HEK293 (cell line): ENCODE data around the gene TCF7L1.

Experiments used
- CTCF ChIA-PET: fragments of 350-600 bp; formaldehyde crosslinking; extraction: SDS; loops from one replicate; lab custom pipeline; 2021; ENCODE audit warnings: antibody characterized with exemption; lab: Yijun Ruan, JAX
- POLR2A ChIA-PET: fragments of 300-600 bp; formaldehyde crosslinking; extraction: SDS; loops from one replicate; lab custom pipeline; 2020; ENCODE audit warnings: antibody characterized with exemption, inconsistent platforms; lab: Yijun Ruan, JAX
- H3K27ac ChIP-seq: fragments of 200-500 bp; sonication (Bioruptor generic); 2 replicates; pipeline ENCODE4 v1.5.1; 2014; ENCODE audit warnings: low read depth, low read length, control low read depth, inconsistent platforms; ENCODE audit errors: extremely low read depth
- H3K36me3 ChIP-seq, 2 experiments: fragments of 200-500 bp in 1 of 2; sonication (Bioruptor generic) in 1 of 2; 1 replicate in 1 of 2; 2 replicates in 1 of 2; pipeline ENCODE4 v1.5.1; 2014 to 2017; ENCODE audit warnings: inconsistent platforms in 2 of 2, low read length in 2 of 2; ENCODE audit not compliant: control insufficient read depth in 2 of 2, insufficient read depth in 1 of 2
- H3K4me1 ChIP-seq: fragments of 200-500 bp; sonication (Bioruptor generic); 2 replicates; pipeline ENCODE4 v1.5.1; 2014; ENCODE audit warnings: mild to moderate bottlenecking, low read length, inconsistent platforms; ENCODE audit not compliant: control insufficient read depth, insufficient read depth
- H3K4me3 ChIP-seq: 2 replicates; pipeline ENCODE4 v1.5.1; 2011; ENCODE audit warnings: low read depth, mild to moderate bottlenecking, control low read depth, low read length, moderate library complexity
- H3K9me3 ChIP-seq: fragments of 200-500 bp; sonication (Bioruptor generic); 2 replicates; pipeline ENCODE4 v1.5.1; 2014; ENCODE audit warnings: low read depth, low read length, inconsistent platforms; ENCODE audit not compliant: control insufficient read depth, insufficient read depth
- EGR2 ChIP-seq: fragments of 450-650 bp; formaldehyde crosslinking; IDR thresholded peaks from 2 replicates; pipeline ENCODE4 v1.5.1; 2016; ENCODE audit warnings: low read depth, missing biosample characterization, missing genetic modification characterization
- MEIS1 ChIP-seq: sonication (generic); formaldehyde crosslinking; IDR thresholded peaks from 2 replicates; pipeline ENCODE4 v1.8.1; 2022; ENCODE audit warnings: missing genetic modification reagents, mild to moderate bottlenecking, borderline replicate concordance
- PRDM1 ChIP-seq: fragments of 450-650 bp; formaldehyde crosslinking; IDR thresholded peaks from 2 replicates; pipeline ENCODE4; 2016; ENCODE audit warnings: missing biosample characterization, missing genetic modification characterization
- SP7 ChIP-seq: fragments of 450-650 bp; formaldehyde crosslinking; IDR thresholded peaks from 2 replicates; pipeline ENCODE4 v1.5.1; 2016; ENCODE audit warnings: missing biosample characterization, missing genetic modification characterization
- ZBTB17 ChIP-seq: fragments of 450-650 bp; formaldehyde crosslinking; IDR thresholded peaks from 2 replicates; pipeline ENCODE4 v1.5.1; 2016; ENCODE audit warnings: missing biosample characterization, missing genetic modification characterization
- ZFP37 ChIP-seq: fragments of 450-650 bp; formaldehyde crosslinking; IDR thresholded peaks from 2 replicates; pipeline ENCODE4 v1.5.1; 2016; ENCODE audit warnings: missing biosample characterization, missing genetic modification characterization
- ZNF169 ChIP-seq: fragments of 450-650 bp; formaldehyde crosslinking; IDR thresholded peaks from 2 replicates; pipeline ENCODE4 v1.5.1; 2016; ENCODE audit warnings: missing biosample characterization, missing genetic modification characterization
- ZNF175 ChIP-seq: fragments of 450-650 bp; formaldehyde crosslinking; IDR thresholded peaks from 2 replicates; pipeline ENCODE4 v1.5.1; 2016; ENCODE audit warnings: missing biosample characterization, missing genetic modification characterization
- ZNF211 ChIP-seq: fragments of 450-650 bp; formaldehyde crosslinking; IDR thresholded peaks from 2 replicates; pipeline ENCODE4 v1.5.1; 2016; ENCODE audit warnings: low read depth, missing biosample characterization, missing genetic modification characterization
- ZNF311 ChIP-seq: fragments of 450-650 bp; formaldehyde crosslinking; IDR thresholded peaks from 2 replicates; pipeline ENCODE4 v1.5.1; 2017; ENCODE audit warnings: missing biosample characterization, missing genetic modification characterization, borderline replicate concordance
- ZNF335 ChIP-seq: fragments of 450-650 bp; formaldehyde crosslinking; conservative IDR thresholded peaks from 2 replicates; pipeline ENCODE4 v1.5.1; 2016; ENCODE audit warnings: missing biosample characterization, missing genetic modification characterization
- ZNF426 ChIP-seq: fragments of 450-650 bp; formaldehyde crosslinking; IDR thresholded peaks from 2 replicates; pipeline ENCODE4 v1.5.1; 2017; ENCODE audit warnings: missing biosample characterization, missing genetic modification characterization, mild to moderate bottlenecking, inconsistent platforms, moderate library complexity
- ZNF433 ChIP-seq: fragments of 450-650 bp; formaldehyde crosslinking; IDR thresholded peaks from 2 replicates; pipeline ENCODE4 v1.5.1; 2016; ENCODE audit warnings: missing biosample characterization, missing genetic modification characterization, low read depth
- ZNF473 ChIP-seq: fragments of 450-650 bp; formaldehyde crosslinking; IDR thresholded peaks from 2 replicates; pipeline ENCODE4 v1.5.1; 2017; ENCODE audit warnings: missing biosample characterization, missing genetic modification characterization
- ZNF501 ChIP-seq: fragments of 450-650 bp; formaldehyde crosslinking; IDR thresholded peaks from 2 replicates; pipeline ENCODE4 v1.5.1; 2016; ENCODE audit warnings: missing biosample characterization, missing genetic modification characterization
- ZNF549 ChIP-seq: fragments of 450-650 bp; IDR thresholded peaks from 2 replicates; pipeline ENCODE4 v1.5.1; 2018; ENCODE audit warnings: missing biosample characterization, missing genetic modification characterization, mild to moderate bottlenecking, inconsistent platforms, moderate library complexity
- ZNF837 ChIP-seq: fragments of 450-650 bp; formaldehyde crosslinking; IDR thresholded peaks from 2 replicates; pipeline ENCODE4 v1.5.1; 2016; ENCODE audit warnings: missing biosample characterization, missing genetic modification characterization
- ZSCAN30 ChIP-seq: fragments of 450-650 bp; IDR thresholded peaks from 2 replicates; pipeline ENCODE4 v1.5.1; 2018; ENCODE audit warnings: missing biosample characterization, mild to moderate bottlenecking, missing genetic modification characterization, moderate library complexity
- TF ChIP-seq, protein P1 (sequence below): fragments of 450-650 bp; formaldehyde crosslinking; IDR thresholded peaks from 2 replicates; pipeline ENCODE4 v1.5.1; 2016; ENCODE audit warnings: missing biosample characterization, missing genetic modification characterization, borderline replicate concordance
- TF ChIP-seq, protein P2 (sequence below): fragments of 450-650 bp; formaldehyde crosslinking; IDR thresholded peaks from 2 replicates; pipeline ENCODE4 v1.5.1; 2016; ENCODE audit warnings: missing biosample characterization, missing genetic modification characterization
- TF ChIP-seq, protein P3 (sequence below): fragments of 450-650 bp; formaldehyde crosslinking; IDR thresholded peaks from 2 replicates; pipeline ENCODE4 v1.5.1; 2017; ENCODE audit warnings: missing biosample characterization, missing genetic modification characterization
- TF ChIP-seq, protein P4 (sequence below): fragments of 450-650 bp; formaldehyde crosslinking; IDR thresholded peaks from 2 replicates; pipeline ENCODE4 v1.5.1; 2016; ENCODE audit warnings: missing biosample characterization, missing genetic modification characterization

The TCF7L1 gene

DNA sequence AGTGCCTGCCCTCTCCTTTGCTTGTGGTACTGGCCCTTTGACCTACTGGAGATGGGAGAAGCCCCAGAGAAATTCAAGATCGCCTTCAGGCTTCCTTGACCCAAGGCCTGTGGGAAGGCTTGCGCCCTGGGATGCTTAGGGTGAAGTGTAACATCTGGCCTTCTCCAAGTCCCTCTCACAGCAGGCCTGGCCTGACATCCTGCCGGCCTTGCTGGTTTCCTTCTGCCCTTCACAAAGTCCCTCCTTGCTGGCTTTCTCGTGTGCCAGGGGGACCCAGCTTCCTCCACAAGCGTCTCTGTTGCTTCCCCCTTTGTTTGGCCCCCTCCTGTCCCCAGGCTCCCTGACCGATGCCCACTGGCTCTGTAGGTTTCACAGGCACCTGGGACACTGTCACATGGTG is 26.4 kb downstream of the TCF7L1 start:
- H3K27ac ChIP-seq: no peak overlapping the region
- peaks cover 14% of the 10 kb centered on the region for H3K4me1 ChIP-seq
- no peak overlapping the region for H3K4me3 ChIP-seq
- H3K9me3 ChIP-seq: no peaks in the 10 kb centered on the region
- no peaks in the 10 kb centered on the region for H3K36me3 ChIP-seq
- POLR2A ChIA-PET: no interaction called here
- CTCF ChIA-PET: no interaction called here
- TF ChIP-seq ZNF175 (tag by site-specific recombination) (no peak), SP7 (tag by site-specific recombination) (no peak), ZNF837 (no peak)
- TF ChIP-seq, all 188 proteins: peak for 0

DNA sequence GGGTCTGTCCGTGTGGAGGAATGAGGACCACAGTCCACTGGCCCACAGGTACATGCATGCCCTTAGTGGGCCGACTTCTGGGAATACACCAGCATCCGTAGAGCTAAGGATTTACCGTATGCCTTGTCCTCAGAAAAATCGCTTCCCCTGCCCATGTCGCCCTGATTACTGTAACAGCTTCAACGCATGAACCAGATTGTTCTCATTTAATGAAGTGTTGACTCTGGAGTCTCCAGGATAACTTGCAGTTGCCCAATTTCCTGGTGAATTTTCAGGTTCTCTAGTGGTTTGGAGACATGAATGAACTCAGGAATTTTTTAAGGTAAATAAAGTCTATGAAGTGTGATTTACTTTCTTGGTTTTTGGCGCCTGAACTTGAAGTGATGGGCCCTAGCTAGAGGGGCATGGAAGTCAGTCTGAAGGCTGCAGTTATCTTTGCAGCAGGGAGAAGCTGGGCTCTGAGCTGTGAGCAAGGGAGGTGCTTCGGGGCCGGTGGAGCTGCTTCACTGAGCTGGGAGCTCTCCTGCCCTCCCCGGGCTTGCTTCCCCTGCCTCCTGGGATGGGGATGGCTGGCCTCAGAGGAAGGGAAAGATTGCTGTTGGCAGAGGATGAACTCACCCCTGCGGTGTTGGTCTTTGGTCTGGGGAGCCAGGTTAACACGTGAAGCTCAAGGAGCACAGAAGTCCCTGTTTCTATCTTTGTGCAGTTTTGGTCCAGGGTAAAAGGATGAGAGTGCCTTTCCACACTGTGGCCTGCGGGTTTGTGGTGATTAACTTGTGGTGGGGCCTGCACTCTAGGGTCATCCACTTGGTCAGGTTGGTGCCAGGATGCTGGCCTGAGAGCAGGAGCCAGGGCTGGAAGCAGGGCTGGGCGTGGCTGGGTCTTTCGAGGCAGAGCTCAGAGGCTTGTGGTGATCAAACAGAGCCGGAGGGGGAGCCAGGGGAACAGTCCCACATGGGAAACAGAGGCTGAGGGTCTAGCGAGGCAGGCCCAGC is 28.1 kb downstream of the TCF7L1 start:
- TF ChIP-seq ZNF211 (no peak), ZNF549 (no peak), ZNF473 (tag by site-specific recombination) (no peak), ZNF335 (tag by site-specific recombination) (no peak)
- ChIA-PET POLR2A (interaction anchor here (1.1 kb wide), 1 partner anchor 193 kb away, joined by 3 read pairs; the partner anchor contains the start of genes ELMOD3 and RETSAT), CTCF (interaction anchor here (0.6 to 2.2 kb wide), 4 partner anchors 41 to 394 kb away, joined by 3 to 11 read pairs (median 5); no protein-coding TSS in a partner anchor)
- Histone ChIP-seq H3K4me3 (no peak overlapping the region), H3K4me1 (peaks cover 11% of the 10 kb centered on the region), H3K27ac (no peak overlapping the region), H3K9me3 (no peaks in the 10 kb centered on the region), H3K36me3 (no peaks in the 10 kb centered on the region)

DNA sequence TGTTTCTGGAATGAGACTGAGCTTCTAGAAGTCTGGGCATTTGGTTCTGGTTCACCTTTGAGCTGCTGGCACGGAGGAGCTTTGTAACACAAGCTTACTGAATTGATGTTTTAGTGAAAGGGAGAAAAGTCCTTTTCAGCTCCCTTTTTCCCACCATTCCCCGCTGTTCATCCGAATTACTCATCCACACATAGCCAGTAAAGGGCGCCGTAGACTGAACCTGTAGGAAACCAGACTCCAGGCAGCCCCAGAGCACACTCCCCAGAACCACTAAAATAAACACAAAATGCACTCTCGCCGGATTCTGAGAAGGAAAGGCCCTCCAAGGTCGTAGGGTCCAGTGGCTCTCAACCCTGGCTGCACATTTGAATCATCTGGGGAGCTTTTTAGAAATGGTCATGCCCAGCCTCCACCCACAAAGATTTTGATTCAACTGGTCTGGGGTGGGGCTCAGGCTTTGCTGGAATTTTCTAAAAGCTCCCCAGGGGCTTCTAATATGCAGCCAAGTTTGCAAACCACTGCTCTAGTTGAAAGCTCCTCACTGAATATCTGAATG is 29.6 kb downstream of the TCF7L1 start:
- POLR2A ChIA-PET: no interaction called here
- CTCF ChIA-PET: interaction anchor here (0.9 to 2.2 kb wide), 3 partner anchors 22 to 138 kb away, joined by 4 to 11 read pairs (median 5); no protein-coding TSS in a partner anchor
- H3K27ac ChIP-seq: no peak overlapping the region
- TF ChIP-seq, protein P1, sequence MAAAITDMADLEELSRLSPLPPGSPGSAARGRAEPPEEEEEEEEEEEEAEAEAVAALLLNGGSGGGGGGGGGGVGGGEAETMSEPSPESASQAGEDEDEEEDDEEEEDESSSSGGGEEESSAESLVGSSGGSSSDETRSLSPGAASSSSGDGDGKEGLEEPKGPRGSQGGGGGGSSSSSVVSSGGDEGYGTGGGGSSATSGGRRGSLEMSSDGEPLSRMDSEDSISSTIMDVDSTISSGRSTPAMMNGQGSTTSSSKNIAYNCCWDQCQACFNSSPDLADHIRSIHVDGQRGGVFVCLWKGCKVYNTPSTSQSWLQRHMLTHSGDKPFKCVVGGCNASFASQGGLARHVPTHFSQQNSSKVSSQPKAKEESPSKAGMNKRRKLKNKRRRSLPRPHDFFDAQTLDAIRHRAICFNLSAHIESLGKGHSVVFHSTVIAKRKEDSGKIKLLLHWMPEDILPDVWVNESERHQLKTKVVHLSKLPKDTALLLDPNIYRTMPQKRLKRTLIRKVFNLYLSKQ (tag by site-specific recombination): no peak
- no peak for TF ChIP-seq MEIS1 (CRISPR knock-in tag)
- TF ChIP-seq ZNF501: no peak
- no peak for TF ChIP-seq ZNF311 (tag by site-specific recombination)
- TF ChIP-seq ZFP37 (tag by site-specific recombination): no peak
- TF ChIP-seq ZBTB17: no peak
- TF ChIP-seq PRDM1 (tag by site-specific recombination): no peak
- no peak for TF ChIP-seq ZNF169 (tag by site-specific recombination)
- no peak for TF ChIP-seq EGR2 (tag by site-specific recombination)
- no peak for TF ChIP-seq ZSCAN30 (tag by site-specific recombination)
- TF ChIP-seq, protein P2, sequence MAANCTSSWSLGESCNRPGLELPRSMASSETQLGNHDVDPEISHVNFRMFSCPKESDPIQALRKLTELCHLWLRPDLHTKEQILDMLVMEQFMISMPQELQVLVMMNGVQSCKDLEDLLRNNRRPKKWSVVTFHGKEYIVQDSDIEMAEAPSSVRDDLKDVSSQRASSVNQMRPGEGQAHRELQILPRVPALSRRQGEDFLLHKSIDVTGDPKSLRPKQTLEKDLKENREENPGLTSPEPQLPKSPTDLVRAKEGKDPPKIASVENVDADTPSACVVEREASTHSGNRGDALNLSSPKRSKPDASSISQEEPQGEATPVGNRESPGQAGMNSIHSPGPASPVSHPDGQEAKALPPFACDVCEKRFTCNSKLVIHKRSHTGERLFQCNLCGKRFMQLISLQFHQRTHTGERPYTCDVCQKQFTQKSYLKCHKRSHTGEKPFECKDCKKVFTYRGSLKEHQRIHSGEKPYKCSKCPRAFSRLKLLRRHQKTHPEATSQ: no peak
- TF ChIP-seq, protein P3, sequence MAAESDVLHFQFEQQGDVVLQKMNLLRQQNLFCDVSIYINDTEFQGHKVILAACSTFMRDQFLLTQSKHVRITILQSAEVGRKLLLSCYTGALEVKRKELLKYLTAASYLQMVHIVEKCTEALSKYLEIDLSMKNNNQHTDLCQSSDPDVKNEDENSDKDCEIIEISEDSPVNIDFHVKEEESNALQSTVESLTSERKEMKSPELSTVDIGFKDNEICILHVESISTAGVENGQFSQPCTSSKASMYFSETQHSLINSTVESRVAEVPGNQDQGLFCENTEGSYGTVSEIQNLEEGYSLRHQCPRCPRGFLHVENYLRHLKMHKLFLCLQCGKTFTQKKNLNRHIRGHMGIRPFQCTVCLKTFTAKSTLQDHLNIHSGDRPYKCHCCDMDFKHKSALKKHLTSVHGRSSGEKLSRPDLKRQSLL (tag by site-specific recombination): no peak
- no peak for TF ChIP-seq ZNF433 (tag by site-specific recombination)
- TF ChIP-seq ZNF426 (tag by site-specific recombination): no peak
- TF ChIP-seq, protein P4, sequence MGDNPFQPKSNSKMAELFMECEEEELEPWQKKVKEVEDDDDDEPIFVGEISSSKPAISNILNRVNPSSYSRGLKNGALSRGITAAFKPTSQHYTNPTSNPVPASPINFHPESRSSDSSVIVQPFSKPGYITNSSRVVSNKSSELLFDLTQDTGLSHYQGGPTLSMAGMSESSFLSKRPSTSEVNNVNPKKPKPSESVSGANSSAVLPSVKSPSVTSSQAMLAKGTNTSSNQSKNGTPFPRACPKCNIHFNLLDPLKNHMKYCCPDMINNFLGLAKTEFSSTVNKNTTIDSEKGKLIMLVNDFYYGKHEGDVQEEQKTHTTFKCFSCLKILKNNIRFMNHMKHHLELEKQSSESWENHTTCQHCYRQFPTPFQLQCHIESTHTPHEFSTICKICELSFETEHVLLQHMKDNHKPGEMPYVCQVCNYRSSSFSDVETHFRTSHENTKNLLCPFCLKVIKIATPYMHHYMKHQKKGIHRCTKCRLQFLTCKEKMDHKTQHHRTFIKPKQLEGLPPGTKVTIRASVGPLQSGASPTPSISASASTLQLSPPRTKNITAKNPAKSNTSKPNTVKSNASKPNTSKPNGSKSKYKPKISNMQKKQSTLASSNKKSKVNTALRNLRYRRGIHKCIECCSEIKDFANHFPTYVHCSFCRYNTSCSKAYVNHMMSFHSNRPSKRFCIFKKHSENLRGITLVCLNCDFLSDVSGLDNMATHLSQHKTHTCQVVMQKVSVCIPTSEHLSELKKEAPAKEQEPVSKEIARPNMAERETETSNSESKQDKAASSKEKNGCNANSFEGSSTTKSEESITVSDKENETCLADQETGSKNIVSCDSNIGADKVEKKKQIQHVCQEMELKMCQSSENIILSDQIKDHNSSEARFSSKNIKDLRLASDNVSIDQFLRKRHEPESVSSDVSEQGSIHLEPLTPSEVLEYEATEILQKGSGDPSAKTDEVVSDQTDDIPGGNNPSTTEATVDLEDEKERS (tag by site-specific recombination): no peak

More for the DNA sequence above, 29.6 kb downstream of the TCF7L1 start:
- Histone ChIP-seq H3K36me3 (no peaks in the 10 kb centered on the region), H3K4me3 (no peak overlapping the region), H3K4me1 (peaks cover 11% of the 10 kb centered on the region), H3K9me3 (no peaks in the 10 kb centered on the region)
